ENCODE data around the gene GATA1.

GATA1 gene

GRCh38 chrX:48785186-48785539, 1.2 kb upstream of the GATA1 start:
- no peak for DNase-seq (ENCODE audit: low spot score)

- no peak for DNase-seq (ENCODE audit: low spot score)
Observed at GRCh38 chrX:48785540-48786214, 713 bp upstream of the GATA1 start.

DNA sequence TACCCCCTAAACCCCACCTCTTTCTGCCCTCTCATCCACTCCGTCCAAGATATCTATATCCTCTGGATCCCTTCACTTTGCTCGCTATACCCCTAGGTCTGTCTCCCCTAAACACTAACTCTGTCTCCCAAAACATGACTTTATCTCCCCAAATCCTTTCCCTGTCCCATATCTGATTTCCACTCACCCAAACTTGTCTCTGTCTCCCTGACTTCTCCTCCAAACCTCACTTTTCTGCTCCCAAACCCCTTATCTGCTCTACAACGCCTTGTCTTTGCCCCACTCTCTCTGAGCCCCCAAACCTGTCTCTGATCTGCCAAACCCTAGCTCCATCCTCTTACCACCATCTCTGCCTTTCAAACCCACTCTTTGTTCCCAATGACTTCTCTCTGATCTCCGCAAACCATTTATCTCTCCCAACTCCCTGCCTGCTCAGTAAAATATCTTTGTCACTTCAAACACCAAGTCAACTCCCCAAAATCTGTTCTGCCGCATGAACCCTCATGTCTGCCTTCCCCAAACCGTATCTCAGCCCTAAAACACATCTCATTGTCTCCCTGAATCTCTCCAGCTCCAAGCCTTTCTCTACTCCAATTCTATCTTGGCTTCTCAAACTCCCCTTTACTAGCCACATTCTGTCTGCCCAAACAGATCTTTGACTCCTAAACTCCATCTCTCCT, 575 bp downstream of the GATA1 start:
- no peak for DNase-seq (ENCODE audit: low spot score)

- no peak for DNase-seq (ENCODE audit: low spot score)
Observed at GRCh38 chrX:48787505-48788443, 1.4 kb downstream of the GATA1 start.

DNA sequence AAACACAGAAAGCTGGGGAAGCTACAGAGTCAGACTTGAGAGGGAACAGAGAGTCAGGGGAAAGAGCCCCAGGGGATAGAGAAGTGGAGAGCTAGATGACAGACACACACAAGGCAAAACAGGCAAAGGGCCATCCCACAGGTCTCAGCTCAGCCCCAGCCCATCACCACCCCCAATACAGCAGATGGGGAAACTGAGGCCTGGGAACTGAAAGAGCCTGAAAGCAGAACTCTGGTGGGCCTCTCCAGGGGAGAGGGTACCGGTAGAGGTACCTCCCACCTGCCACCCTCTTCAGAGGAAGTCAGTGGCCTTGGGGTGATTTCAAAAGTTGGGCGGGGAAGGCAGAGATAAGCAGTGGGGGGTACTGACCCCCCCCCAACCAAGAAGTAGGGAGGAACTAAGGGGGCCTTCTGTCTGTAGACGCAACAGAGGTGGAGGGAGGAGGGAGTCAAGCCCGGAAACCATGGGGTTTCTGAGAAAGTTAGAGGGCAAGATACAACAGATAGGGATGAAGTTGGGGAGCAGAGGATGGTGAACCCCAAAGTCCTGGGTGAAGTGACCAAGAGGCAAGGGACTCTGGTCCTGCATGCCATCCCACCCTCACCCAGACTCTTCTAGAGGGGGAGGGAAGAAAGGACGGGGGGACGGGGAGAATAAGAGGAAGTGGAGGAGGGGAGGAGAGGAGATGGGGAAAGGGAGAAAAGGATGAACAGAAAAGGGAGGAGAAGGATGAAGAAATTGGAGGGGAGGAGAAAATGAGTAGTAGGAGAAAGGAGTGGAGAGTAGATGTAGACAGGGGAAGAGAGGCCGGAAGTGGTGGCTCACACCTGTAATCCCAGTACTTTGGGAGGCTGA, 3.2 kb downstream of the GATA1 start:
- DNase-seq (ENCODE audit: low spot score) = no peak

DNA sequence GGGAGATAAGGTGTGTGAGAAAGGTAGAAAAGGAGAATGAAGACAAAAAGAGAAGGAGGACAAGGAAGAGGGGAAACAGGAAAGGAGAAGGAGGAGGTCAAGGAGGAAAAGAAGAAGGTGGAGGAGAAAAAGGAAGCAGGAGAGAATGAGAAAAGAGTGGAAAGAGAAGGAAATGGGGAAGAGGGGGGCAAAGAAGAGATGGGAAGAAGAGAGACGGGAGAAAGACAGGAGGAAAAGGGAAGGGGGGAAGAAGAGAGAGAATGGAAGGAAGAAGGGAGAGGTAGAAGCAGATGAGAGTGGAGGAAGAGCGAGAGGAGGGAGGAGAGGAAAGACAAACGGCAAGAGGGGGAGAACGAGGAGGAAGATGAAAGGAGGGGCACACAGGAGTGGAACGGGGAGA, 4.1 kb downstream of the GATA1 start:
- DNase-seq (ENCODE audit: low spot score) = no peak

DNA sequence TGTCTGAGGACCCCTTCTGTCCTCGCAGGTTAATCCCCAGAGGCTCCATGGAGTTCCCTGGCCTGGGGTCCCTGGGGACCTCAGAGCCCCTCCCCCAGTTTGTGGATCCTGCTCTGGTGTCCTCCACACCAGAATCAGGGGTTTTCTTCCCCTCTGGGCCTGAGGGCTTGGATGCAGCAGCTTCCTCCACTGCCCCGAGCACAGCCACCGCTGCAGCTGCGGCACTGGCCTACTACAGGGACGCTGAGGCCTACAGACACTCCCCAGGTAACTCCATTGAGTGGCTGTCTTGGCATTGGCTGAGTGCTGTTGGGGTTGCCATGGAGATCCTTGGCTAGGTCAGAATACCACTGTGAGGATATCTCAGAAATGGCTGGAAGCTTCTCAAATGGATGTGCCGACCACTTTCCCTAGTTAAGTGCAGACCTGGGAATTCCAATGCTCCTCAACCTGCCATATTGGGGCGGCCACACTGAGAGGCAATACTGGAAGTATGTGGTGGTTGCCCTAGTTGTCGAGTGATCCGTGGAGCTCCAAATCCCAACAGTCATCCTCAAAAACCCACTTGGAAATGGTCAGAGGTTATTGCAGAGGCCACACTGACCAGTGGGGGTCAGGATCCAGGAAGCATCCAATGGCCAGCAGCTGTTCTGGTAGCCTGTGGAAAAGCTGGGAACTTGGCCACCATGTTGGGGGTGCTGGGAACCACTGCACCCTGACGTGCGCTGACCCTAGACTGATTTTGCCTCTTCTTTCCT, 4.9 kb downstream of the GATA1 start:
- no peak for DNase-seq (ENCODE audit: low spot score)

DNA sequence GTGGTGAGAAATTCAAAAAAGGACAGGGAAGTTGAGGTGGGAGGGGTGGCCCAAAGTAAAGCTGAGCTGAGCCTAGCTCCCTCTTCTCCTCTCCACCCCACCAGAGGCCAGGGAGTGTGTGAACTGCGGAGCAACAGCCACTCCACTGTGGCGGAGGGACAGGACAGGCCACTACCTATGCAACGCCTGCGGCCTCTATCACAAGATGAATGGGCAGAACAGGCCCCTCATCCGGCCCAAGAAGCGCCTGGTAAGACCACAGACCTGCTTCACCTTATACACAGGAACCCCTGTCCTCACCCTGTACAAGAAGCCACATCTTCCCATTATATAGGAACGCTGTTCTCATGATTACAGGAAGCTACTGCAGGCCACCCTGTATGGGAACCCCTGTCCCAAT, 5.8 kb downstream of the GATA1 start:
- DNase-seq (ENCODE audit: low spot score) = no peak

DNA sequence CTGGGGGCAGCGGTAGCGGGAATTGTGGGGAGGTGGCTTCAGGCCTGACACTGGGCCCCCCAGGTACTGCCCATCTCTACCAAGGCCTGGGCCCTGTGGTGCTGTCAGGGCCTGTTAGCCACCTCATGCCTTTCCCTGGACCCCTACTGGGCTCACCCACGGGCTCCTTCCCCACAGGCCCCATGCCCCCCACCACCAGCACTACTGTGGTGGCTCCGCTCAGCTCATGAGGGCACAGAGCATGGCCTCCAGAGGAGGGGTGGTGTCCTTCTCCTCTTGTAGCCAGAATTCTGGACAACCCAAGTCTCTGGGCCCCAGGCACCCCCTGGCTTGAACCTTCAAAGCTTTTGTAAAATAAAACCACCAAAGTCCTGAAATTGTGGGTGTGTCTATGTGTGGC, 7.5 kb downstream of the GATA1 start:
- DNase-seq (ENCODE audit: low spot score) = peak; percentile 0

DNA sequence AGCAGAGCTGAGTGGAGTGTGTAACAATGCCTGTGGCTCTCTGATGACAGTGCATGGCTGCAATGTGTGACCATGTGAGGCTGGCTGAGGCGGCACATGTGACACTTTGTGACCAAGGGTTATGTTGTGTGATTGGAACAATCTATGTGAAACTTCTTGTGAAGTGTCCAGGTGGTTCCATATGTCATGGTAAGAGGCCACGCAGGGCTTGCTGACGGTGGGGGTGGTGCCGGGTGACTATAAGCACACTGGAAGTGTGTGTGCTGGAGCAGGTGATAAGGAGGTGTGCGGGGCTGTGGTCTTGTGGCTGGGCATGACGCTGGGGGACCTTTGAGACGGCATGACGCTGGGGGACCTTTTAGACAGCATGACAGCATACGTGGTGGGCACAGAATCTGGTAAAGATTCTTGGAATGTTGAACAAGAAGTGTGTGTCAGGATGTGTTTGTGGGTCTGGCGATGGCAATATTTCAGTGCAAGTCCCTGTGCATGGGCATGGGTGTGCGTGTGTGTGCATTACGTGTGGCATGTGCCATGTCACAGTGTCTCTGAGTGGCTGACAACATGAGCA, 8.0 kb downstream of the GATA1 start:
- peak; percentile 0 for DNase-seq (ENCODE audit: low spot score)

DNA sequence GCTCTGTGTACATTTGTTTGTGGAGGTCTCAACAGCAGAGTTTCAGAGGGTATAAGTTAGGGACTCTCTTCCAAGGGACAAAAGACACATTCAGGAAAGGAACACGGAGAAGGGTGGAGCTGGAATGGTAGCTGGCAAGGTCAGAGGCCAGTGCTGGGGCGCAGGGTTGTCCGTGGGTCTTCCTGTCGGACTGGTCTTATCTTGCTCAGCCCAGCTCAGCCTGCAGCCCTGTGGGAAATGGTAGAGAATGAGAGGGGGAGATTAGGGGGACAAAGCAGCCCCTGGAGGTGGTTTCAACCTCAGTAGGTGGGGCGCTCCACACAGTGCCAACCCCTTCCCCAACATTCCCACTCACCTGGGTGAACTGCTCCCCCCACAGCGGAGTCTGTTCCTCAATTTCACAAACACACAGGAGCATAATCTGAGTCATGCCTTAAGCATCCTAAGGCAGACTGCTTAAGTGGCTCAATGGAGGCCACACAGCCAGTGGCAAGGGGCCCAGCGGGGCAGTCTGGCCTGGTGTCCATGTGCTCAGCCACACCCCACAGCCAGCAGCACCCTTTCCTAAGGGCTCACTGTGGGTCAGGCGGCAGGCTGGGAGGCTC, 8.6 kb downstream of the GATA1 start:
- no peak for DNase-seq (ENCODE audit: low spot score)

DNA sequence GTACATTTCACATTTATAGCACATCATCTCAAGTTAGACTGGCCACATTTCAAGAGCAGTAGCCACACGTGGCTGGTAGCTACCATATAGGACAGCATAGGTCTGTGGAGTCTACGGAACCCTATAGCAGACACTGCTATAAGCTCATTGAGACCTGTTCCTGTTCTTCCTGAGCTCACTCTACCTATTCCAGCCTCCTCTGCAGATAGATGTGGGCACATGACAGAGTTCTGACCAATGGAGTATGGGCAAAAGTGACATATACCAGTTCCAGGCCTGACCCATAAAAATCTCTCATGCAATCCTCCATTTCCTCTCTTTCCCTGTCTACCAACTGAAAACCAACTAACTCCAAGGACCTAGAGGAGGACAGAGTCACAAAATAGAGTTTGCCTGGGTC, 11.9 kb downstream of the GATA1 start:
- DNase-seq (ENCODE audit: low spot score) = no peak

DNA sequence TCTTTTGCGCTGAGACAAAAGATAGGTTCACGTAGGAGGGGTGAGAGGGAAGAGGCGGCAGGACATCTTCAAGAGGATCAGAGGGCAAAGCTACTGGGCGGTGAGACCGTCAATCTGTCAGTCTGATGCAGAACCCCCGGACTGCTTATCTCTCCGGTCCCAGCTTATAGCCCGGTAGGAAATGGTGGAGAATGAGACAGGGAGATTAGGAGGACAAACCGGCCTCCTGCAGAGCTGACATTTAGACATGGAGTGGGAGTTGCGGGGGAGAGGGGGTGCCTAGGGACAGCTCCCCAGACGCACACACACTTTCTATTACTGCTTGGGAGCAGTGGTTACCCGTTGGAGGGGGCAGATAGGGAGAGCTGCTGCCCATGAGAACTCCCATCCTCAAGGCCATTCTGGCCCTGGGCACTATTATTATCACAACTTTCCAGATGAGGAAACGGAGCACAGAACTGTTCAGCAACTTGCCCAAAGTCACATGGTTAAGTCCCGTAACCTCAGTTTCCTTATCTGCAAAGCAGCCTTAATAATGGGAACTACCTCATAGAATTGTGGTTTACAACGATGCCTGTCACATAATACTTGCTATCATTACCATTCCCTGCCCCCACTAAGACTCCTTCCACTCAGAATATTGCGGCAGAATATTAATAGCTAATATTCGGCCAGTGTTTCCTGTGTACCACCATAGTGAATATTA, 14.3 kb downstream of the GATA1 start:
- DNase-seq (ENCODE audit: low spot score) = no peak

DNA sequence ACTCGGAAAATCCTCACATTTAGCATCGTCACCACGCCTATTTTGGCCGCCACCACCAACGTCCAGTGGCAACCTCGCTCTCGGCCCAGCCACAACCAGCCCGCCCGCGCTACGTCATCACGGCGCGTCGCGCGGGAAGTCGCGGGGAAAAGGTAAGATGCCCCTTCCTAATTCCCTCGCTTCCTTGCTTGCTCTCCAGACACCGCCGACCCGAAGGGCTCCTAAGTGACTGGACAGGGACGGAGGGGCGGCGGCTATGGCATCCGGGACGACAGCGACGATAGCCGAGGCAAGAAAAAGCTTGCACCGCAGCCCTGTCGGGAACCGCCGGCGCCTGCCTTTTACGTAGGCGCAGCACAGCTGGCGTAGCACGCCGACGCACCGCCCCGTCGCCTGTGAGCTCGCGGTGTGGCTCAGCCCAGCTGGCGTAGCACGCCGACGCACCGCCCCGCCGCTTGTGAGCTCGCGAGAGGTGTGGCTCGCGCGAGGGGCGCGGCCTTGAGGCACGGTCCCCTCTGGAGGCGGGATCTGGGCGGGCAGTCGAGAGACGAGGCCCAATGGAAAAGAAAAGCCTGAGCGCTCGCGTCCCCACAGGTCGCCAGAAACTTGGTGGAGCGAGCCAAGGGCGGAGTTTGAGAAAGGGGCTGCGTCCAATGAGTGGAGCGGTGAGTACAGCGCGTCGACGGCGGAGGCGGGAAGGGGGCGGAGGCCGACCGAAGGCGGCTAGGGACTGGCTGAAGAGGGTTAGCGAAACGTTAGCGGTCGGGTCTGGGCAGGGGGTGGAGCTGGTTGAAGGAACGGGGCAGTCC, 15.1 kb downstream of the GATA1 start, which contains the start of gene HDAC6:
Gene HDAC6, plus strand, starts transcription at position 788 of the 809 bp plus-strand sequence. CDS start 626 bp downstream, outside the sequence.
- peak; percentile 88 for DNase-seq (ENCODE audit: low spot score)

- peak; percentile 86 for DNase-seq (ENCODE audit: low spot score)
Observed at GRCh38 chrX:48802089-48802904, 15.9 kb downstream of the GATA1 start.

DNA sequence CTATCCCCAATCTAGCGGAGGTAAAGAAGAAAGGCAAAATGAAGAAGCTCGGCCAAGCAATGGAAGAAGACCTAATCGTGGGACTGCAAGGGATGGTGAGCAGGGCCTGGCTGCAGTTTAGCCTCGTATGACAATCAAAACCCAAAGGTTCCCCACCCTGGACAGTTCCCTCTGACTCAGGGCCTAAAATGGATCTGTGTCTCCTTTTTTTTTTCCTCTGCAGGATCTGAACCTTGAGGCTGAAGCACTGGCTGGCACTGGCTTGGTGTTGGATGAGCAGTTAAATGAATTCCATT, 16.5 kb downstream of the GATA1 start:
- no peak for DNase-seq (ENCODE audit: low spot score)

DNA sequence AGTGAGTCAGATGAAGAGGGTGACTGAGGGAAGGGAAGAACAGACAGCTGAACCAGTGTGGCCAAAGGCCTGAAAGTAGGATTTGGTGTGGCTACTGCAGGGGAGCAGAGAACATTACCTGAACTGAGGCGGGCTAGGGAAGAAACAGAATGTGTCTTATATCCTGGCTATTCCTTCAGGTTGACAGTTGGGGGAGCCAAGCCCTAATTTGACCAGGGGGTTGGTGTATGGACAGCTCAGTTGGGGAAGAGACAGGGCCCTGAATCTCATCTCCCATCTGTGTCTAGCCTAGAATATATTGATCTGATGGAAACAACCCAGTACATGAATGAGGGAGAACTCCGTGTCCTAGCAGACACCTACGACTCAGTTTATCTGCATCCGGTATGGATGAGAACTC, 19.7 kb downstream of the GATA1 start:
- DNase-seq (ENCODE audit: low spot score) = no peak

GRCh38 chrX:48813644-48814043, 27.3 kb downstream of the GATA1 start:
- no peak for DNase-seq (ENCODE audit: low spot score)

Data from iPS-NIHi11 (cell line).